ENCODE data around the gene MLF1. TPM values are rescaled to one million over a fixed set of nuclear protein-coding genes. Genes with fewer than 3 reads are reported as not detected.

MLF1 gene
- polyA plus RNA-seq, 1 donor from 2014 or later: 55.9 TPM

DNA sequence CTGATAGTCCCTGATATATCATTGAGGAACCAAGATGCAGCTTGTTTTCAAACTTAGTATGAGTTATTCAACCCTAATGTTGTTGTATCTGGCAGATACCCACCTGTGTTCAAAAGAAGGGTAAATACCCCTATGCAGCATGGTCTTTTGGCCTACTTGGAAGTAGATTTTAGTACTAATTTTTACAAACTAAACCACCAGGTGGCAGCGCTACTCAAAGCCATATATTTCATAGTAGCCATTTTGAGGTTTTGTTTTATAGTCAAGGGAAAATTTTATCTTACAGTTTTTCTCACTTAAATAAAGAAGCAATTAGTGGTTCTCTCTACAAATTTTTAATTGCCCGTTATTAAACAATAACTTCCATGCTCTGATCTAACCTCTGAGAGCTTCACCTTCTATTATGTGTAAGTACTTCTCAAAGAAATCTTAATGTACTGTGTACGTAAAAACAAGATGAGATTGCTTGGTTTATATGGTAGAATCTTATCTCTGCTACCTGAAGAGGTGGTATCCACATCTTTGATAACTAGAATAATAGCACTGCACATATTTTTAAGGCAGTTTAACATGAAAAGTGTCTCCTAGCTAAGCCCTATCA, 31.5 kb upstream of the MLF1 start:
- H3K27me3 ChIP-seq (ENCODE audit: insufficient read depth, low read depth, low read length): no peaks in the 10 kb centered on the region
- H3K36me3 ChIP-seq (ENCODE audit: insufficient read depth, low read length): no peaks in the 10 kb centered on the region
- peak overlapping the region; percentile 28 for H2AFZ ChIP-seq (ENCODE audit: low read depth, low read length)
- no peak overlapping the region for H3K9ac ChIP-seq (ENCODE audit: low read length)
- H3K4me2 ChIP-seq (ENCODE audit: low read length): no peak overlapping the region
- H3F3A ChIP-seq (ENCODE audit: insufficient read depth, low read length, poor library complexity, severe bottlenecking): no peaks in the 10 kb centered on the region
- H4K20me1 ChIP-seq (ENCODE audit: insufficient read depth): no peaks in the 10 kb centered on the region
- no peak overlapping the region for H3K27ac ChIP-seq (ENCODE audit: low read length)
- no peaks in the 10 kb centered on the region for H3K9me3 ChIP-seq (ENCODE audit: low read length)
- no peaks in the 10 kb centered on the region for H3K79me2 ChIP-seq (replicated peaks; ENCODE audit: insufficient read depth, low read length)
- no peak overlapping the region for H3K4me3 ChIP-seq (ENCODE audit: low read length)
- TF ChIP-seq EZH2 (IDR thresholded peaks at IDR 0.05; ENCODE audit: borderline replicate concordance, insufficient read depth, low read length, poor library complexity, severe bottlenecking): no peak
- peak; percentile 68 for TF ChIP-seq CTCF (IDR thresholded peaks at IDR 0.05; ENCODE audit: poor library complexity, severe bottlenecking)
- TF ChIP-seq SMC3 (conservative IDR thresholded peaks at IDR 0.05; ENCODE audit: poor library complexity): peak; percentile 69
- peak; percentile 59 for TF ChIP-seq RAD21 (conservative IDR thresholded peaks at IDR 0.05)
- H3K9me2 ChIP-seq (ENCODE audit: insufficient read depth, low read length): no peaks in the 10 kb centered on the region

DNA sequence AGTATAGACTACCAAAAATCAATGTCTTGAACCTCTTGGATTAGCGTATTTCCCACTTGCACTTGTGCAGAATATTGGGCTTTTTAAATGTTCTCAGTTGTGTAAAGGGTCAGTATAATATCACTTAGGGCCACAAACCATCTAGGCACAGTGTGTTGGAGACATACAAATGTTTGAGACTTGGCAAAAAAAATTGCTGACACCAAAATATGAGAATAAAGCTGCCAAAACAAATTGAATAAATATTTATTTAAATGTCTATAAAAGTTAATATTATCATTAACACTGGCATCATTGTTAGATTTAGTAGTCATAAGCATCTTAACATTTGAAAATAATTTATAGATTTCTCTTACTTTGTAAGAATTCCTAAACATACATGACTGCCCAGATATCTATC, 30.9 kb upstream of the MLF1 start:
- peak overlapping the region; percentile 28 for H2AFZ ChIP-seq (ENCODE audit: low read depth, low read length)
- H3K9ac ChIP-seq (ENCODE audit: low read length): no peak overlapping the region
- no peak overlapping the region for H3K4me3 ChIP-seq (ENCODE audit: low read length)
- no peak overlapping the region for H3K4me2 ChIP-seq (ENCODE audit: low read length)
- no peak for TF ChIP-seq TAF1 (IDR thresholded peaks at IDR 0.05; ENCODE audit: low read depth)
- TF ChIP-seq EP300 (conservative IDR thresholded peaks at IDR 0.05; ENCODE audit: poor library complexity, severe bottlenecking): no peak
- TF ChIP-seq POLR2AphosphoS5 (IDR thresholded peaks at IDR 0.05): no peak
- no peak for TF ChIP-seq SMC3 (conservative IDR thresholded peaks at IDR 0.05; ENCODE audit: poor library complexity)
- TF ChIP-seq RAD21 (conservative IDR thresholded peaks at IDR 0.05): no peak
- TF ChIP-seq EZH2 (IDR thresholded peaks at IDR 0.05; ENCODE audit: borderline replicate concordance, insufficient read depth, low read length, poor library complexity, severe bottlenecking): no peak
- TF ChIP-seq REST (IDR thresholded peaks at IDR 0.05; ENCODE audit: borderline replicate concordance): no peak
- no peak for TF ChIP-seq CTCF (IDR thresholded peaks at IDR 0.05; ENCODE audit: poor library complexity, severe bottlenecking)
- TF ChIP-seq MXI1 (conservative IDR thresholded peaks at IDR 0.05; ENCODE audit: poor library complexity, severe bottlenecking): no peak
- H3K9me3 ChIP-seq (ENCODE audit: low read length): no peaks in the 10 kb centered on the region
- H3K79me2 ChIP-seq (replicated peaks; ENCODE audit: insufficient read depth, low read length): no peaks in the 10 kb centered on the region
- H3K27me3 ChIP-seq (ENCODE audit: insufficient read depth, low read depth, low read length): no peaks in the 10 kb centered on the region
- H3F3A ChIP-seq (ENCODE audit: insufficient read depth, low read length, poor library complexity, severe bottlenecking): no peaks in the 10 kb centered on the region
- no peaks in the 10 kb centered on the region for H4K20me1 ChIP-seq (ENCODE audit: insufficient read depth)
- H3K36me3 ChIP-seq (ENCODE audit: insufficient read depth, low read length): no peaks in the 10 kb centered on the region
- H3K27ac ChIP-seq (ENCODE audit: low read length): no peak overlapping the region
- no peaks in the 10 kb centered on the region for H3K9me2 ChIP-seq (ENCODE audit: insufficient read depth, low read length)
